ENCODE measurements around the gene ENAH.

ENAH gene

DNA sequence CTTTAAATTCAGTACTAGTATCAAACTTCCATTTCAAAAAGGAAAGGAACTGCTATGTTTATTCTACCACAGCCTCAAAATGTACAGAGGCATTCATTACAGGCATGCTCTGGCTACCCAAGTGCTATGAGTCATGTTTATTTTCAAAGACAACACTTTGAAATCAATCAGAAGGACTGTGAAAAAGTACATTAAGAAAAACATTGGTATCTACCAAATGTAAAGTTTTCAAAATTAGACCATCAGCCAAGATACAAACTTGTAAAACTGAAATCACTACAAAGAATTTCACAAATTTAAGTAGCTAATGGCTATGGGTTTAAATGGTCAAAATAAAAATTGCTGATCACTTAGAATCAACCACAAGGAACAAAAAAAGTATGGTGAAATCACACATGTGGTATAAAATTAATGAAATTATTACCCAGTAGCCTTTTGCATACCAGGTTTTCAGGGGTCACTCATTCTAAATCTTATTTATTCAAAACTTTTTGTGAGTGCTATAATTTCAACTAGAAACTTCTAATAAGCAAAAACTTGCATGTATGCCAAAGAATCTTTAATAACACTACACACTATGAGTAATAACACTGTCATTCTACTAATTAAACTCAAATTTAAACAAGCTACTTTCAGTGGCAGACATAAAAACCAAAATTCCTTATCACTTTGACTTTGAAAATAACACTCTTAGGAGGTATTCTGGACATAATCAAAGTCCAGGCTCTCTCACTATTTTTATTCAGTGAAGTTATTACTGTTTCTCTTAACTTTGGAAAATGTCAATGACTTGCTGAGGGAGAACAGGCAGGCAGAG lies 49.2 kb downstream of the ENAH start:
- DNase-seq (ENCODE audit: low spot score): no peak

DNA sequence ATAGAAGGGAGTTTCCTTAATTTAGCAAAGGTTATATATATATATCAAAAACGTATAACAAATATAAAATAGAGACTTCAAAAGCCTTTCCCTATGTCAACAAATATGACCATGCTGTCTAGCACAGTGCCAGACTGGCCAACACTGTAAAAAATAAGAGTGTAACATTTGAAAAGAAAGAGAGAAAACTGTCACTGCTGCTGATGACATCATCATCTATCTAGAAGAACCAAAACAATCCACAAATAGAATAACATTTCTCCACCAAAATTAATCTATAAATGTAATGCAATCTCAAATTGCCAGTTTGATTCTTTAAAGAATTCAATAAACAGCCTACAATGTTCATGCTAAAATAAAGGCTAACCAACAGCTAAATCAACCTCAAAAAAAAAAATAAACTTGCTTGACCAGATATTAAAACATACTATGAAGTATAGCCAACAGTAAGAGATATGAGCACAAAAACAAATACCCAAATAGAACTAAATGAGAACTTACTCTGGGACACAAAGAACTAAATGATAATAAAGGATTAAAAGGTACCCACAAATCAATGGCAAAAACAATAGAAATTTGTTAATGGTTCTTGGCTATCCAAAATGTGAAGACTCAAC lies 50.2 kb downstream of the ENAH start:
- no peak for DNase-seq (ENCODE audit: low spot score)

DNA sequence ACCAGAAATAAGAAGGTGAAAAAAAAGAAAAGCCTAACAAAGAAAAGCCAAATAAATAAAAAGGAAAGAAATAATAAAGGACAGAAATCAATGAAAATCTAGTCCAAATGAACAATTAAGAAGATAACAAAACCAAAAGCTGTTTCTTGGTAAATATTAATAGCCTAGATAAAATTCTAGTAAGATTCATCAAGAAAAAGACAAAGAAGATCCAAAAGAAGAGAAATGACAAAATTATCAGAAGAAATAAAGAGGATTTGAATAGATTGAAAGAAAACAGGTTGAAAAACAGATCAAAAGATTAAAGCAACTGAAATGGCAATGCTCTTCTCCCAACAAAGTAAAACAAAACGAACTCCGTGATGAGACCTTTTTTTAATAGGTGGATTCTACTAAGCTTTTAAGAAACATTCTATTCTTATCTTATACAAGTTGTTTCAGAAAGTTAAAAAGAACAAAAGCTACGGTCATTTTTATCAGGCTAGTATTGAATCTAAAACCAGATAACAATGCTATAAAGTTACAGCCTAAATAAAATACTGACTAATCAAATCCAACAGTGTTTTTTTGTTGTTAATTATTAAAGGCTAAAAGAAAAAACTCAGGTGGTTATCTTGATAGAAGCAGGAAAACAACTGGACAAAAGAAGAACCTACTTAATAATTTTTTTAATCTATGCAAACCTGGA lies 50.9 kb downstream of the ENAH start:
- no peak for DNase-seq (ENCODE audit: low spot score)

DNA sequence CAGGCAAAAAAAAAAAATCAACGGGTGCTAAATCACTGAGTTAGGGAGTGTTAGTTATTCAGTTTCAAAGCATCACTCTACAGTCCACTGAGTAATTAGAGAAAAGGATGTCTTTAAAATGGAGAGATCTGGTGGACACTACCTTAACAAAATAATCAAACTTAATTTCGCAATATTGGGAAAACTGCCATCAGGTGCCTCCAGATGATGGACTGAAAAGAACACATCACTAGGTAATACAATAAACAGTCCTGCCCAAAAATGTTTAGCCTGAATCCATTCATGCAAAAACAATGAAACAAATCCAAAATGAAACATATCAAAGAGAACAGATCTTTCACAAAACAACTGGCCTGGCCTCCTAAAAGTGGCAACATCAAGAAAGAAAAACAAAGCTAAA lies 54.1 kb downstream of the ENAH start:
- DNase-seq (ENCODE audit: low spot score): no peak

DNA sequence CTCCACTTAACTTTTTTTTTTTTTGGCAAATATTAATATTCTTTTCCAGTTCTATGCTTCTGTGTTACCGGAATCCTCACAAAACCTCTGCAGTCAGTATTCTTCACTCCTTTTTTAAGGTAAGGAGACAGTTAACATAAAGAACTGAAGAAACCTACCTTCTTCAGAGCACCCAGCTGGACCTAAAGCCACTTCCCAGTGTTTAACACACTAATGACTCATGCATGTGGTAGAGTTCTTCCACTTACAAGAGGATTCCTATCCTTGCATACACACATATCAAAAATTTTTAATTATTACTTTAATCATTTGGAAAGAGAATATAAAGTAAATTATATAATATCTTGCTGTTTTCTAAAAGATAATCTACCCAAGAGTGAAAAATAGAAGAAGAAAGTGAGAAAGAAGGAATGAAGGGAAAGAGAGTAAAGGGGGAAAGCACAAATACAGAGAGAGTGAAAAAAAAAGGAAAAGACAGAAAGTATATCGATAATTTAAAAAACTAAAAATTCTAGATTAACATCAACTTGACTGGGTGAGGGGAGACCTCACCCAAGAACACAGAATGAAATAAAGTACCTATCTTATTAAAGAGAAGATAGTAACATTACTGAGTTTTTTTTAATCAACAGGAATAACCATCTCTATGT lies 54.9 kb downstream of the ENAH start:
- DNase-seq (ENCODE audit: low spot score): no peak

DNA sequence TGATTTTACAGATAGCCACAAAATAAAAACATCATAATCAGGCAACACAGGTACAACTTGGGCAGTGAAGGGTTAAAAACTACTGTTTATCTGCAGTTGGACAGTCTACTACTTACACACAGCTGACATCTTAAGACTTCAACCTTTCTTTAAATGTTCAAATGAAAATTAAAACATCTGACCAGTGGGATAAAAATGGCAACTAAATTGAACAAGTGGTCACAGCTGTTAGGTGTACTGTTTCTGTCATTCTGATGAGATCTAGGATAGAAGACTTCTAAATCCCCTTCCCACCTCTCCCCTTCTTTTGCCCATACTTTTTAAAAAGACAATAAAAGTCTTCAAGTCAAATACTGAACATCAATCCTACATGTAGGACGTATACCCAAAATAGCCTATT lies 56.2 kb downstream of the ENAH start:
- DNase-seq (ENCODE audit: low spot score): no peak

DNA sequence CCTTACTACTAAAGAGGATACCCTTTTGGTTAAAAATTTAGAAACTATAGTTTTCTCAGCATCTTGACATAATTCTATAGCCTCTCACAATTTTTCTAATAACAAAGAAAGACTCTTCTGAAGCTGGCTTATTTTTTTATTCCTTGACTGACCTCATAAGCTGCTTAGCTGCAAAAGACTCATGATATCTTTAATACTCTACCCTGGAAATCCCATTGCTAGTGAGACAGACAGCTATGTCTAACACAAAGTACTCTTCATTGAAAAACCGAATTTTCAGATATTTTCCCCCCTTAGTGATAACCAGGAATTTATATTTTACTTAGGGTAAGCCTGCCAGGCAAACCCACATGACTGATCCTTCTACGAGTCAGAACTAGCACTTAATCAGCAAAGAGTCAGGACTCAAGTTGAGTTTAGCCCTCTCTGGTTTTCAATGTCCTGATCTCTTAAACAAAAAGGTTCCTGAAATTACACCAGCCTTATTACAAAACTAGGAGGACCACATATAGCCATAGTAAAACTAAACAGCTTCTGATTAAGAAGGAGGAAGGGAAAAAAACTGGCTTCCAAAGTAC lies 56.9 kb downstream of the ENAH start:
- no peak for DNase-seq (ENCODE audit: low spot score)

DNA sequence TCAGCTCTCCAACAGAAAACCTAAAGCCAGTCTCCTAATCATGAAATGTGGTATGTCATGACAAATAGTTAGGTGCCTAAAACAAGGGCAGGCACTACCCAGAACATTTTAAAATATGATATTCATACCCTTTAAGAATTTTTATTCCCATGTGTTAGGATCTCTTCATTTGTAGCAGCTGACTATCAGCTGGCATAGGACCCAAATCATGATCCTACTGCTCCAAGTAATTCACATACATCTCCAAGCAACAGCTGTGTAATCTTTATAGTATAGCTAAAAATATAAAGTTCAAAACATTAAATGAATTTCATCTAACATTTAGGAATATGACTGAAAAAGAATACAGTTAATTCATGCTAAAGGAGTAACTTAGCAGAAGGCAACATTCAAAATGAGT lies 57.5 kb downstream of the ENAH start:
- DNase-seq (ENCODE audit: low spot score): no peak

DNA sequence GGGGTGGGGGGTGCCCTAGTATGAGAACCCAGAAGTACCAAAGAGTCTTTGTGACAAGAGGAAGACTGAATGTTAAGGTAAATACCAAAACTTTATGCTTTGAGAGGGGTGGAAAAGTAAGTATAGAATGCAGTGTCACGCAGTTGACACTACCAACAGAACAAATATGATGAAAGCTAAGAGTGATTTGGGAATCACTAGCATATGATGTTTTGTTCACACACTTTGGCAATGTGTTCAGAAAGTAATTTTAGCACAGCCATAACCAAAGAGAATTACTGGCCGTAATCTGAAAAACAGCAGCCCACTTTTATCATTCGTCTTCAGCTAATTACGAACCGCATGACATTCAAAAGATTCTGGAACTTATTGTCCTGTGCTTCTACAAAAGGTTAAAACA lies 59.5 kb downstream of the ENAH start:
- DNase-seq (ENCODE audit: low spot score): no peak

DNA sequence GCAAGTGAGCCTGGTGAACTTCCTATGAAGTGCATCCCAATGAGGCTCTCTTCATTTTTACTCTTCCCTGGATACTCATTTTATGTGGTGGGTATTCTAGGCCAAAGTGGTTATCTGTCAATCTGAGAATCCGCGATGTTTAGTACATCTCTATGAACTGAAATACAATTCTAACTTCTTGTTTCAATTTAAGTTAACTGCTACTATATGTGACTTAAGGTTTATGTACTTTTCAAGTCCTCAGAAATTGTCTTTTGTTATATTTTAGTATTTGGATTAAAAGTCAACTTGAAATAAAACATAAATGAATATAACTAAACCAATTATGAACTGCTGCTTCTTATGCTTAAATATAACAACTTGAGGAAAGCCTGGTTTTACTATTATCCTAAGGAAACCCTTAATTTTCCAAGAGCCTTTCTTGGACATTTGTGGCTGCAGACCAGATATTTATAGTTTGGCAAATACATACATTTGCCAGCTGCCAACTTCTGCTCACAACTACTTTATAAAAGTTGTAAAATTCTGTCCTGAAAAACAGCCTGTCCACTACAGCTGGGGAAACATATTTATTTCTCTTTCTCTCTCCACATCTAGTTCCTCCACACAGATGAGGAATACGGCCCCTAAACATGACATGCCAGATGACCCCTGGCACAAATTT lies 60.4 kb downstream of the ENAH start:
- no peak for DNase-seq (ENCODE audit: low spot score)

DNA sequence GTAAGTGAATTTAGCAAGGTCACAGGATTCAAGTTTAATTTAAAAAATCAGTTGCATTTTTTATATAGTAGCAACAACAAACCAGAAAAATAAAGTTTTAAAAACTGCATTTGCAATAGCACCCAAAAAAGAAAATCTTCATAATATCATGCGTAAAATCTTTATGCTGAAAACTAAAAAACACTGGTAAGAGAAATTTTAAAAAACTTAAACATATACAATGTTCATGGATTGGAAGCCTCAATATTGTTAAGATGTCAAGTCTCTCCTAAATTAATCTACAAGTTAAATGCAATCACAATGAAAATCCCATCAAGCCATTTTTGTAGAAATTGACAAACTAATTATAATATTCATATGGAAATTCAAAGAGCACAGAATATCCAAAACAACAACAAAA lies 65.6 kb downstream of the ENAH start:
- no peak for DNase-seq (ENCODE audit: low spot score)

DNA sequence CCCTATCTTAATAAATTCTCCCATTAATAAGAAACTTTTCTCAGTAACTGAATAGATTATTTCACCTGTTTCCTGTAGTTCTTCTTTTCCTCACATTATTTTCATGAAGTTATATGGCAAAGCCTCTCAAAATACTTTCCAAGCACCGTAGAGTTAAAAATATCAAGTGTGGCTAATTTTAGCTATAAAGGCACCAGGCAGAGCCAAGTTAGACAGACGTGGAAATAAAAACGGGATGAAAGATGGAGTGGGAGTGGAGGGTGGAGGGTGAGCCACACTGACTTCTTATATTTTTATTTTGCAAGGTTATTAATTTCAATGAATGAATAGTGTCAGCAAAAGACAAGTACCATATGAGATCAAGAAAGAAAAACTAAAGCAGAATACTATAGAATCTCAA lies 71.7 kb downstream of the ENAH start:
- no peak for DNase-seq (ENCODE audit: low spot score)

DNA sequence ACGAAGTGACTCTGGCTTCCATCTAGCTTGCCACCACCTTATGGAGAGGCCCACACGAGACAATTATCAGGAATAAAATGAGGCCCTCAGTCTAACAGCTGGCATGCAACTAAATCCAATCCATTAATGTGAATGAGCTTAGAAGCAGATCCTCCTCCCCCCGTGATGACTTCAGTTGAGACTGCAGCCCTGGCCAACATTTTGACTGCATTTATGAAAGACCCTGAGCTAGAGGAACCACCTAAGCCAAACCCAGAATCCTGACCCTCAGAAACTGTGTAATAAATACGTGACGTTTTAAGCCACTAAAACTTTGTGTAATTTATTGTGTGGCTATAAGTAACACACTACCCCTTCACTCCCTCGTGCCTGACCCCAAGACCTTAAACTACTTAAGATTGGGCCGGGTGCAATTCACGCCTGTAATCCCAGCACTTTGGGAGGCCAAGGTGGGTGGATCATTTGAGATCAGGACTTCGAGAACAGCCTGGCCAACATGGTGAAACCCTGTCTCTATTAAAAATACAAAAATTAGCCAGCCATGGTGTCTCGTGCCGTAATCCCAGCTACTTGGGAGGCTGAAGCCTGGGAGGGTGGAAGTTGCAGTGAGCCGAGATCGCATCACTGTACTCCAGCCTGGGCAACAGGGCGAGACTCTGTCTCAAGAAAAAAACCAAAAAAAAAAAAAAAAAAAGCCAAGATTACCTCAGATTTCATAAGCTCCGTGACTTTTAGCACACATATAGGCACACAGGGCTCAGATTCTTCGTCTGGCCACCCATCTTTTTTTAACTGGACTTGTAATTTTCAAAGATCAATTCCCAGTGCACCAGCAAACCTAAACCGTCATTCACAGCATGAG lies 72.5 kb downstream of the ENAH start:
- no peak for DNase-seq (ENCODE audit: low spot score)

DNA sequence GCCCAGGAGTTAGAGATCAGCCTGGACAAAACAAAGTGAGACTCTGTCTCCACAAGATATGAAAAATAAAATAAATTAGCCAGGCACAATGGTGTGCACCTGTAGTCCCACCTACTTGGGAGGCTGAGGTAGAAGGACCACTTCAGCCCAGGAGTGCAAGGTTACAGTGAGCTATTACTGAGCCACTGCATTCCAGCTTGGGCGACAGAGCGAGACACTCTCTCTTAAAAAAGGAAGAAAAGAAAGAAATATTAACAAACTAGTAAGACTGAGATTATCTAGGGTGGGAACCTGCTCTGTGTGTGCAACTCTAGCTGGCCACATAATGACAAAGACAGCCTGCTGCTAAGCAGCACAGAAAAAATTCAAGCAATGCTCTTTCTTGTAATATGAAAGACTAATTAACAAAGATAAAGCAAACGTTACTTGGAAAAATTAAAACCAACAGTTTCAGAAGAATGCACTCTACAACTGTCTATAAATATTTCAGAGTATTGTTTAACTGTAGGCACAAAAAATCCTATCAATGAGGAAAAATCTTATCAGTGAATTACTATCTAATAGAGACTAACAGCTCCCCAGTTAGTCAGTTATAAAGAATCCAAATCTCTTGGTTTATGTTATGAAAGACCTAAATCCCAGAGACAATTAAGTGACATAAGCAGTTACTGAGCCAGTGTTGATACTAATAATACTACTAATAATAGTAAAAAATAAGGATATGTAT lies 74.5 kb downstream of the ENAH start:
- no peak for DNase-seq (ENCODE audit: low spot score)

DNA sequence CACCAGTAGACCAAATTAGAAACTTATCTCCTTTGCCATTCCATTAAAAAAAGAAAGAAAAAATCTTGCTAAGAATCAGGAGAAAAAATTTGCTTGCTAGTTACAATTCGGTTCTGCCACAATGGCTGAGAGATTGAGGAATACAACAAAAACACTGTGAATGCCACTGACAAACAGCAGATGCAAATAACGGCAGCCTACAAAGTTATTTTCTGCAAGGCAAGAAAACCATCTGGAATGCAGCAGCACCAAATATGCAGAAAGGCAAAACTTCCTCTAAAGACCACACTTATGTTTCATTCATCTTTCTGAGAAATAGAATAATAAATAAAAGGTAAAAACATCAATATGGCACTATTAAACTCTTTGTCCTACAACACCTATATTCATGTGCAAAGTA lies 75.7 kb downstream of the ENAH start:
- DNase-seq (ENCODE audit: low spot score): no peak

DNA sequence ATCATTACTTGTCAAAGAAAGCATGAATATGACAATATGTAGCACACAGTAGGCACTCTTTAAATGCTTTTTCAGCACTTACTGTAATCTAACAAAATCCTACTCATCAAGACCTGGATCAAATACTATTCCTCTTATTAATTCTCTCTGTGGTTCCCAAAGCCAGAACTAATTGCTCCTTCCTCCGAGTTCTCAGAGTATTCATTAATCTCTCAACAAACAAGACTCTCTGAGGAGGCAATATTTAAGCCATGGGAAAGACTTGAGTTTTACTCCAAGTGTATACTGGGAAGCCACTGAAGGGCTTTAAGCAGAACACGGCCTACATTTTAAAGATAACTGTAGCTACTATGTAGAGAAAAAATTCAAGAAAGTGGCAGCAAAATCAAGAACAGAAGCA lies 79.7 kb downstream of the ENAH start:
- DNase-seq (ENCODE audit: low spot score): no peak

DNA sequence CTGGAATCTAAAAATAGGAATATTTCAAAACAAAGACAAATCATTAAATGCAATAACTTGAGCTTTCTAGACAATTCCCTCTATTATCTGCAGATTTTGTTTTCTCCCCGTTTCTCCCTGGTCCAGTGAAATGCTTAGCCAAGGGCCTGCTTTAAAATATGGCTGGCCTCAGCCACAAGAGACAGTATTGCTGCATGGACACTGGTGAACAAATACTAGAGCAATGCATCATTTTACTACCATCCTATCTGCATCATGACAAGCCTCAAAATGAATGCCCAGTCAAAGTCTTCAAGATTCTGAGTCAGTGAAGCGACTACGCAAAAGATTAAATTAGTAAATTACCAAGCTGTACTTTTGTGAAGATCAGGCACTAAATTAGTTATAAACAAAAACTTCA lies 80.5 kb downstream of the ENAH start:
- no peak for DNase-seq (ENCODE audit: low spot score)

DNA sequence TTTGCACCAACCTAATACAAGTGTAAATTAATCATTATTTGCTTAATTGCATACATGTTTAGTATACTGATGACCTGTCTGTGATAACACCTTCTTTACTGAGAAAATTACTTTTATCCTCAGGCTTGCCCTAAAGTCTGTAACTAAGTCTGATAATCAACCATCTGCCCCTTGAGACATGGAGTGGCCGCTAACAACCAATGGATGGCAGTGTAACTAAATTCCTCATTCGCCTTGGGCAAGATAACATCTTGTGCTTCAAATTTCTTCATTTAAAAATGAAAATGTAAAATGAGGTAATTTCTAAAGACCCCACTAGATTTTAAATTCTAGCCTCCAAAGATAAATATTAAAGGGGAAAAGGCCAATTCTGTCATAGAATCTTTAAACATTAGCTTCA lies 85.1 kb downstream of the ENAH start:
- DNase-seq (ENCODE audit: low spot score): no peak

DNA sequence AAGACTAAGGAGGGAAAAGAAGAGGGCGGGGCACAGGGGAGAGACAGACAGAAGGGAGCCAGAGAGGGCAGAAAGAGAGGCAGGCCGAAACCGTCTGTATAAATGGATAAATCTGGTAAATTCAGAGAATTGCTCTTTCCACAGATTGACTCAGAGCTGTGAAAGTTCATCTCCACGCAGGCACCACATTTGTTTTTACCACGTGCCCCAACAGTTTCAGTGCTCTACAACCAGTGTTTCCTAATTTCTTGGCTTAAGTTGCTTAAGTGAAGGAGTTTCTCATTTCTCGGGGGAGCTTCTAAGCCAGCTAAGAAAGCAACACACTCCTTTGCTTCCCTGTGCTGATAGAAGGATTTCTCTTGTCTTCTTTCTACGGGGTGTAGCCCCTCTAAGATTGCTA lies 87.1 kb downstream of the ENAH start:
- DNase-seq (ENCODE audit: low spot score): no peak

DNA sequence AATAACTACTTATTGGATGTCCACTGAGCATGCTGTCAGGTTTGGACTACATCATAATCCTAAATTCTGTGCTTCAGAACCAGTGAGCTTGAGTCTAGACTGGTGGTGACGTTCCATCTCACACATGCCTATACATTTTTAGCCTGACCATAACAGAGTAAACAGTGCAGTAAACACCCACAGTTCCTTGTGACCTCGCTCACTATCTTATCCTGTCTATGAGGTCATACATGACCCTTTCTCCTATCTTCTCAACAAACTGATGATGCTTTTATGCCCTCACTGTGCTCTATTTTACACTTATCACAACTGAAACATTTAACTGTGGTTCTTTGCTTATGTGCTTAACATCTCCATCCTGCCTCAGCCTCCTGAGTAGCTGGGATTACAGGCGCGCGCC lies 91.2 kb downstream of the ENAH start:
- no peak for DNase-seq (ENCODE audit: low spot score)
